PC-9 (cell line): Measurements from ENCODE around the gene SPRR1A. TPM values are rescaled to one million over a fixed set of nuclear protein-coding genes. Genes with fewer than 3 reads are reported as not detected.

Experiments
- BruUV-seq: library from RNA; stranded (reverse); fragments of 400-500 nt; replicated peaks from 2 replicates; lab custom pipeline; 2021; lab: Mats Ljungman, UMichigan
- CTCF ChIA-PET: fragments of 300-600 bp; sonication (Branson Sonifier 250); formaldehyde crosslinking; loops from one replicate; lab custom pipeline; 2022; ENCODE audit warnings: antibody characterized with exemption; lab: Charles Lee
- POLR2A ChIA-PET: fragments of 300-600 bp; sonication (Branson Sonifier 250); formaldehyde crosslinking; loops from one replicate; lab custom pipeline; 2022; ENCODE audit warnings: antibody characterized with exemption; ENCODE audit not compliant: unreplicated experiment; lab: Charles Lee
- DNase-seq, 2 experiments: peaks; one replicate each; pipeline versions ENCODE4 v3.0.0 to v3.0.0-alpha.2; 2015 to 2022; ENCODE audit warnings: mixed read lengths in 1 of 2
- H2AFZ ChIP-seq: fragments of 200-600 bp; sonication (generic); 2 replicates; pipeline ENCODE4 v1.8.1; 2017; ENCODE audit warnings: antibody characterized with exemption
- H3F3A ChIP-seq: fragments of 200-600 bp; sonication (generic); 2 replicates; pipeline ENCODE4 v1.8.1; 2017; ENCODE audit warnings: antibody characterized with exemption, mild to moderate bottlenecking, low read depth; ENCODE audit not compliant: insufficient read depth
- H3K27ac ChIP-seq: fragments of 200-600 bp; sonication (generic); 2 replicates; pipeline ENCODE4 v1.6.1; 2016; ENCODE audit warnings: mixed run types
- H3K27me3 ChIP-seq: fragments of 200-600 bp; sonication (generic); 2 replicates; pipeline ENCODE4 v1.6.1; 2016; ENCODE audit warnings: low read depth, mixed run types; ENCODE audit not compliant: insufficient read depth
- H3K36me3 ChIP-seq: fragments of 200-600 bp; sonication (generic); 2 replicates; pipeline ENCODE4 v1.6.1; 2016; ENCODE audit warnings: low read depth, mixed run types
- H3K4me1 ChIP-seq: fragments of 200-600 bp; sonication (generic); replicated peaks from 2 replicates; pipeline ENCODE4 v1.6.1; 2016; ENCODE audit warnings: mixed run types; ENCODE audit not compliant: insufficient read depth
- H3K4me2 ChIP-seq: fragments of 200-600 bp; sonication (generic); 2 replicates; pipeline ENCODE4 v1.6.1; 2017; ENCODE audit warnings: mixed run types
- H3K4me3 ChIP-seq: fragments of 200-600 bp; sonication (generic); 2 replicates; pipeline ENCODE4 v1.6.1; 2016; ENCODE audit warnings: mixed run types
- H3K79me2 ChIP-seq: fragments of 200-600 bp; sonication (generic); 2 replicates; pipeline ENCODE4 v1.6.1; 2017; ENCODE audit warnings: low read depth, mixed run types
- H3K9me2 ChIP-seq: fragments of 200-600 bp; sonication (generic); 2 replicates; pipeline ENCODE4 v1.8.1; 2017; ENCODE audit warnings: mild to moderate bottlenecking; ENCODE audit not compliant: insufficient read depth
- H3K9me3 ChIP-seq: fragments of 200-600 bp; sonication (generic); 2 replicates; pipeline ENCODE4 v1.8.1; 2016; ENCODE audit warnings: low read depth; ENCODE audit not compliant: insufficient read depth
- H4K20me1 ChIP-seq: fragments of 200-600 bp; sonication (generic); 2 replicates; pipeline ENCODE4 v1.8.1; 2017; ENCODE audit not compliant: insufficient read depth
- EZH2 ChIP-seq: fragments of 200-600 bp; sonication (generic); IDR thresholded peaks from 2 replicates; pipeline ENCODE4 v1.8.0; 2017; ENCODE audit warnings: antibody characterized with exemption, low read depth
- intact Hi-C: fragments of 100-400 bp; cut with micrococcal nuclease; formaldehyde crosslinking; loops from one replicate; pipeline ENCODE4 v1.10.0; 2022; ENCODE audit not compliant: unreplicated experiment
- total RNA-seq: library from RNA; stranded (reverse); gene quantifications from 2 replicates; pipeline ENCODE4 v1.2.3, GENCODE V29; 2021
- TF ChIP-seq, protein P1 (sequence below): fragments of 200-600 bp; sonication (generic); conservative IDR thresholded peaks from 2 replicates; pipeline ENCODE4 v1.6.1; 2017; ENCODE audit warnings: mixed run types, antibody characterized with exemption, mild to moderate bottlenecking, moderate library complexity

SPRR1A gene
- total RNA-seq, 1 experiment from 2014 or later: not detected

GRCh38 chr1:153035211-153035610 is 51.3 kb downstream of the SPRR1A start:
- POLR2A ChIA-PET: no interaction called here
- no peak for DNase-seq
- Histone ChIP-seq H4K20me1 (no peaks in the 10 kb centered on the region), H3K36me3 (no peaks in the 10 kb centered on the region), H3F3A (peaks cover 11% of the 10 kb centered on the region; the same call in 1 of the 2 replicates), H3K9me2 (no peaks in the 10 kb centered on the region), H3K4me1 (peaks cover 34% of the 10 kb centered on the region), H3K27me3 (no peaks in the 10 kb centered on the region), H3K79me2 (no peaks in the 10 kb centered on the region), H3K27ac (no peak overlapping the region), H3K9me3 (no peaks in the 10 kb centered on the region), H3K4me2 (no peak overlapping the region), H3K4me3 (no peak overlapping the region), H2AFZ (no peak overlapping the region)
- no TSS peak for BruUV-seq
- TF ChIP-seq, protein P1, sequence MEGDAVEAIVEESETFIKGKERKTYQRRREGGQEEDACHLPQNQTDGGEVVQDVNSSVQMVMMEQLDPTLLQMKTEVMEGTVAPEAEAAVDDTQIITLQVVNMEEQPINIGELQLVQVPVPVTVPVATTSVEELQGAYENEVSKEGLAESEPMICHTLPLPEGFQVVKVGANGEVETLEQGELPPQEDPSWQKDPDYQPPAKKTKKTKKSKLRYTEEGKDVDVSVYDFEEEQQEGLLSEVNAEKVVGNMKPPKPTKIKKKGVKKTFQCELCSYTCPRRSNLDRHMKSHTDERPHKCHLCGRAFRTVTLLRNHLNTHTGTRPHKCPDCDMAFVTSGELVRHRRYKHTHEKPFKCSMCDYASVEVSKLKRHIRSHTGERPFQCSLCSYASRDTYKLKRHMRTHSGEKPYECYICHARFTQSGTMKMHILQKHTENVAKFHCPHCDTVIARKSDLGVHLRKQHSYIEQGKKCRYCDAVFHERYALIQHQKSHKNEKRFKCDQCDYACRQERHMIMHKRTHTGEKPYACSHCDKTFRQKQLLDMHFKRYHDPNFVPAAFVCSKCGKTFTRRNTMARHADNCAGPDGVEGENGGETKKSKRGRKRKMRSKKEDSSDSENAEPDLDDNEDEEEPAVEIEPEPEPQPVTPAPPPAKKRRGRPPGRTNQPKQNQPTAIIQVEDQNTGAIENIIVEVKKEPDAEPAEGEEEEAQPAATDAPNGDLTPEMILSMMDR: no peak
- no peak for TF ChIP-seq EZH2
- intact Hi-C loops: no loop called here
- CTCF ChIA-PET: no interaction called here

Other genes with a start within 250 kb of the SPRR1A start
- not detected in 2 replicates for gene KPRP, start 226.1 kb upstream of the SPRR1A start, total RNA-seq
- gene LCE1F, start 208.9 kb upstream of the SPRR1A start, total RNA-seq: not detected in 2 replicates
- not detected in 2 replicates for gene LCE1E, start 197.8 kb upstream of the SPRR1A start, total RNA-seq
- not detected in 2 replicates for gene LCE1D, start 187.4 kb upstream of the SPRR1A start, total RNA-seq
- not detected in 2 replicates for gene LCE1C, start 177.4 kb upstream of the SPRR1A start, total RNA-seq
- not detected in 2 replicates for gene LCE1B, start 172.1 kb upstream of the SPRR1A start, total RNA-seq
- gene LCE1A, start 156.6 kb upstream of the SPRR1A start, total RNA-seq: not detected in 2 replicates
- gene LCE6A, start 141.2 kb upstream of the SPRR1A start, total RNA-seq: not detected in 2 replicates
- not detected in 2 replicates for gene LCE7A, start 124.1 kb upstream of the SPRR1A start, total RNA-seq
- gene SMCP, start 105.8 kb upstream of the SPRR1A start, total RNA-seq: not detected in 2 replicates
- not detected in 2 replicates for gene IVL, start 75.5 kb upstream of the SPRR1A start, total RNA-seq
- not detected in 2 replicates for gene SPRR5, start 36.9 kb upstream of the SPRR1A start, total RNA-seq
- gene SPRR4, start 13.4 kb upstream of the SPRR1A start, total RNA-seq: not detected in 2 replicates
- 0.57 TPM in 1 of 2 replicates, not detected in the other for gene SPRR3, start 17.7 kb downstream of the SPRR1A start, total RNA-seq
- not detected in 2 replicates for gene SPRR1B, start 47.1 kb downstream of the SPRR1A start, total RNA-seq
- not detected in 2 replicates for gene SPRR2D, start 57.0 kb downstream of the SPRR1A start, total RNA-seq
- gene SPRR2A, start 73.4 kb downstream of the SPRR1A start, total RNA-seq: not detected in 2 replicates
- gene SPRR2B, start 87.5 kb downstream of the SPRR1A start, total RNA-seq: not detected in 2 replicates
- gene SPRR2E, start 110.4 kb downstream of the SPRR1A start, total RNA-seq: not detected in 2 replicates
- gene SPRR2F, start 129.4 kb downstream of the SPRR1A start, total RNA-seq: not detected in 2 replicates
- gene SPRR2G, start 166.8 kb downstream of the SPRR1A start, total RNA-seq: not detected in 2 replicates
- not detected in 2 replicates for gene LELP1, start 219.3 kb downstream of the SPRR1A start, total RNA-seq
- not detected in 2 replicates for gene PRR9, start 233.5 kb downstream of the SPRR1A start, total RNA-seq